ENCODE measurements around the gene PLB1. TPM values are rescaled to one million over a fixed set of nuclear protein-coding genes. Genes with fewer than 3 reads are reported as not detected.

Gene PLB1
- polyA plus RNA-seq, 1 experiment = 0.38 TPM

- Histone ChIP-seq H3K4me3 (ENCODE audit: low read depth, low read length) (no peak overlapping the region), H3K36me3 (ENCODE audit: control insufficient read depth, insufficient read depth, low read length) (no peaks in the 10 kb centered on the region), H3K27me3 (ENCODE audit: control insufficient read depth, insufficient read depth, low read length) (no peaks in the 10 kb centered on the region)
- no peak for TF ChIP-seq CTCF (IDR thresholded peaks at IDR 0.05; ENCODE audit: insufficient read depth, low read depth, low read length)
- ChIA-PET CTCF (interaction anchor here (0.7 to 1.4 kb wide), 2 partner anchors 24 to 164 kb away, joined by 3 read pairs; no protein-coding TSS in a partner anchor), POLR2A (no interaction called here)
- DNase-seq (ENCODE audit: low read depth) = no peak
Observed at GRCh38 chr2:28590496-28591301, 94.8 kb downstream of the PLB1 start.

- CTCF ChIA-PET = interaction anchor here (1.4 to 5.3 kb wide), 3 partner anchors 25 to 160 kb away, joined by 3 to 38 read pairs (median 32); partner anchors contain the start of gene PPP1CB
- no peak for DNase-seq (ENCODE audit: low read depth)
- H3K4me3 ChIP-seq (ENCODE audit: low read depth, low read length) = no peak overlapping the region
- H3K36me3 ChIP-seq (ENCODE audit: control insufficient read depth, insufficient read depth, low read length) = no peaks in the 10 kb centered on the region
- no peaks in the 10 kb centered on the region for H3K27me3 ChIP-seq (ENCODE audit: control insufficient read depth, insufficient read depth, low read length)
- TF ChIP-seq CTCF (IDR thresholded peaks at IDR 0.05; ENCODE audit: insufficient read depth, low read depth, low read length) = no peak
- POLR2A ChIA-PET = no interaction called here
Observed at GRCh38 chr2:28591711-28592335, 96.0 kb downstream of the PLB1 start.

DNA sequence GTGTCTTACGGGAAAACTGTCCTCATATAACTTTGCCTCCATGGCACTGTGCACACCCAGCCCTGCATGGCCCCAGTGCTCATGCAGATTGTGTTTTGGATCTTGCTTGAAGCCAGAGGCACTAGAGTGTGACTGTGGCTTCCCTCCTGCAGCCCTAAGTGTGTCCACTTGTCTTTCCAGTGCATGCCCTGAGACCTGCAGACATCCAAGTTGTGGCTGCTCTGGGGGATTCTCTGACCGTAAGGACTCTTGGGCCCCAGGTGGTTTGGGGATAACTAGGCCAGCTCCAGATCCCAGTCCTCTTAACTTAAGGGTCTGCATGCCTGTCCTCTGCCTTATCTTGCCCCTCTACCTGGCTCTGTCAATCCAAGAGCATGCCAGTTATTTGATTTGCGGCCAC is 96.6 kb downstream of the PLB1 start:
- no peak for TF ChIP-seq CTCF (IDR thresholded peaks at IDR 0.05; ENCODE audit: insufficient read depth, low read depth, low read length)
- H3K4me3 ChIP-seq (ENCODE audit: low read depth, low read length) = no peak overlapping the region
- ChIA-PET POLR2A (no interaction called here), CTCF (interaction anchor here (0.5 to 5.3 kb wide), 6 partner anchors 8 to 233 kb away, joined by 3 to 40 read pairs (median 18); partner anchors contain the start of gene PPP1CB)
- no peaks in the 10 kb centered on the region for H3K27me3 ChIP-seq (ENCODE audit: control insufficient read depth, insufficient read depth, low read length)
- no peak for DNase-seq (ENCODE audit: low read depth)
- H3K36me3 ChIP-seq (ENCODE audit: control insufficient read depth, insufficient read depth, low read length) = no peaks in the 10 kb centered on the region

DNA sequence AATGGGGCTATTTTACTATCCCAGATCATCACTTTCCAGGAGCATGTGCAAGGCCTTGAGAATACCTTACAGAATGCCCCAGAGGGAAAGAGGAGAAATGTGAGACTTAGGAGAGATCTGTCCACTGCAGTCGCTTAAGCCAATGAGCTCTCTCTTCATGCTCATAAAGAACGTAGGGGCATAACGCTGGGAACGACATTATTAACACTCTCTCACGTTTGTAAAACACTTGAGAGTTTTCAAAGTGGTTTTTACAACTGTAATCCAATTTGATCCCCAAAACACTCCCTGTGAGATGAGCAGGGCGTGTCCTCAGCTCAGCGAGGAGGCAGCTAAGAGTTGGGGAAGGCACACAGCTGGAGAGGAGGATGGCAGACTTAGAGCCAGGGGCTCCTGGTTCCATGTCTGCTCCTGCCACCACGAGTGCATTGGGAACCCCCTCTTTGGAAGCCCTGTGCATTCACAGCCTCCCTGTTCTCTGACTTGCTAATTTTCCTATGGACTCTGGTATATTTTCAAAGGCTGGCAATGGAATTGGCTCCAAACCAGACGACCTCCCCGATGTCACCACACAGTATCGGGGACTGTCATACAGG is 97.4 kb downstream of the PLB1 start:
- Histone ChIP-seq H3K36me3 (ENCODE audit: control insufficient read depth, insufficient read depth, low read length) (no peaks in the 10 kb centered on the region), H3K27me3 (ENCODE audit: control insufficient read depth, insufficient read depth, low read length) (no peaks in the 10 kb centered on the region), H3K4me3 (ENCODE audit: low read depth, low read length) (no peak overlapping the region)
- ChIA-PET CTCF (interaction anchor here (0.5 to 5.3 kb wide), 17 partner anchors 9 to 232 kb away, joined by 3 to 40 read pairs (median 8); partner anchors contain the start of gene PPP1CB), POLR2A (no interaction called here)
- DNase-seq (ENCODE audit: low read depth) = no peak
- no peak for TF ChIP-seq CTCF (IDR thresholded peaks at IDR 0.05; ENCODE audit: insufficient read depth, low read depth, low read length)

GRCh38 chr2:28594000-28594331 is 98.1 kb downstream of the PLB1 start:
- Histone ChIP-seq H3K36me3 (ENCODE audit: control insufficient read depth, insufficient read depth, low read length) (no peaks in the 10 kb centered on the region), H3K4me3 (ENCODE audit: low read depth, low read length) (no peak overlapping the region), H3K27me3 (ENCODE audit: control insufficient read depth, insufficient read depth, low read length) (no peaks in the 10 kb centered on the region)
- ChIA-PET CTCF (interaction anchor here (0.7 to 5.3 kb wide), 41 partner anchors 8 to 225 kb away, joined by 3 to 40 read pairs (median 5); partner anchors contain the start of gene PPP1CB), POLR2A (interaction anchor here (0.7 kb wide), 1 partner anchor 17 kb away, joined by 5 read pairs; no protein-coding TSS in a partner anchor)
- no peak for TF ChIP-seq CTCF (IDR thresholded peaks at IDR 0.05; ENCODE audit: insufficient read depth, low read depth, low read length)
- no peak for DNase-seq (ENCODE audit: low read depth)
